BLaER1 treated with 17β-estradiol and CSF1 and Interleukin-3, amounts not matched to agents 10 nM and 100 nM (cell line): ENCODE data around the gene IFNLR1.

Experiments
- H3K27ac ChIP-seq, 11 experiments: shearing (Covaris generic); formaldehyde crosslinking; 2 replicates each; pipeline ENCODE4 v1.8.1; 2022
- H3K27me3 ChIP-seq, 11 experiments: shearing (Covaris generic); formaldehyde crosslinking; 2 replicates each; pipeline ENCODE4 v1.8.1; 2022
- H3K36me3 ChIP-seq, 11 experiments: shearing (Covaris generic); formaldehyde crosslinking; 2 replicates each; pipeline ENCODE4 v1.8.1; 2022
- H3K4me1 ChIP-seq, 10 experiments: shearing (Covaris generic); formaldehyde crosslinking; 2 replicates each; pipeline ENCODE4 v1.8.1; 2022
- H3K4me2 ChIP-seq, 11 experiments: shearing (Covaris generic); formaldehyde crosslinking; 2 replicates each; pipeline ENCODE4 v1.8.1; 2022
- H3K4me3 ChIP-seq, 10 experiments: shearing (Covaris generic); formaldehyde crosslinking; 2 replicates each; pipeline ENCODE4 v1.8.1; 2022
- H3K9ac ChIP-seq, 11 experiments: shearing (Covaris generic); formaldehyde crosslinking; 2 replicates each; pipeline ENCODE4 v1.8.1; 2022
- H3K9me3 ChIP-seq, 11 experiments: shearing (Covaris generic); formaldehyde crosslinking; replicated peaks in 1 of 11; 2 replicates each; pipeline ENCODE4 v1.8.1; 2022
- H4K20me1 ChIP-seq, 11 experiments: shearing (Covaris generic); formaldehyde crosslinking; 2 replicates each; pipeline ENCODE4 v1.8.1; 2022
- Cebpa-rat ChIP-seq, 11 experiments: shearing (Covaris generic); IDR thresholded peaks; 2 replicates each; pipeline ENCODE4 v1.8.1; 2022

Gene IFNLR1

GRCh38 chr1:24151175-24151533 is 35.9 kb downstream of the IFNLR1 start:
- Histone ChIP-seq H3K9ac (no peak overlapping the region; a peak in 1 of 22 replicates), H3K27ac (no peak overlapping the region), H3K36me3 (peaks cover 0 to 14% (median 8%) of the 10 kb centered on the region in 11 experiments; a peak in 11 of 22 replicates), H3K4me2 (peak overlapping the region in 10 of 11 experiments; percentile 59 to 97 (median 74); a peak in 14 of 22 replicates), H4K20me1 (peaks cover 0 to 6% (median 0%) of the 10 kb centered on the region in 11 experiments; a peak in 3 of 22 replicates), H3K9me3 (no peaks in the 10 kb centered on the region), H3K4me1 (peaks cover 10 to 35% (median 18%) of the 10 kb centered on the region in 10 experiments; a peak in 19 of 20 replicates), H3K27me3 (peaks cover 12 to 32% (median 24%) of the 10 kb centered on the region in 11 experiments), H3K4me3 (no peak overlapping the region)
- no peak for TF ChIP-seq Cebpa-rat (IDR thresholded peaks at IDR 0.05)

GRCh38 chr1:24150234-24151174 is 36.6 kb downstream of the IFNLR1 start:
- peak overlapping the region in 4 of 11 experiments; percentile 20 to 62 (median 37); a peak in 5 of 22 replicates for H3K27ac ChIP-seq
- H3K4me3 ChIP-seq = peak overlapping the region in 5 of 10 experiments; percentile 25 to 52 (median 37); a peak in 8 of 20 replicates
- H4K20me1 ChIP-seq = no peaks in the 10 kb centered on the region; a peak in 1 of 22 replicates
- peaks cover 0 to 7% (median 1%) of the 10 kb centered on the region in 11 experiments; a peak in 8 of 22 replicates for H3K36me3 ChIP-seq
- peaks cover 10 to 41% (median 22%) of the 10 kb centered on the region in 10 experiments for H3K4me1 ChIP-seq
- peak overlapping the region; percentile 59 to 97 (median 75) for H3K4me2 ChIP-seq
- no peak for TF ChIP-seq Cebpa-rat (IDR thresholded peaks at IDR 0.05)
- peaks cover 12 to 32% (median 24%) of the 10 kb centered on the region in 11 experiments for H3K27me3 ChIP-seq
- H3K9me3 ChIP-seq = no peaks in the 10 kb centered on the region
- peak overlapping the region in 9 of 11 experiments; percentile 12 to 61 (median 36); a peak in 12 of 22 replicates for H3K9ac ChIP-seq

DNA sequence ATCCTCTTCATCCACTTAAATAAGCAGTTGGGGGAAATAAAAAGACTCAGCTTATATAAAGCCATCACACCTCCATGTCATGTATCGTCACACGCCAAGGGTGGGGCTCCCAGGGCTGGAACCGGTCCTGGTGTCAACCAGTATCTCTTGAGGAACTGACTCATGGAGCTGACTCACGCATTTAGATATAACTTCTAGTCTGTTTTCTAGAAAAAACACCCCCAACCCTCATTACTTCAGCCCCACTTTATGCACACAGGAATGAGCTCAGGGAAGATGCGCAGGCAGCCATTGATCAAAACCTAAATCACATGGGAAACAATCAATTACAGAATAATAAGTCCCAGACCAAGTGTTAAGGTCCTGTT is 37.2 kb downstream of the IFNLR1 start:
- Histone ChIP-seq H3K27ac (peak overlapping the region in 4 of 11 experiments; percentile 20 to 62 (median 37); a peak in 5 of 22 replicates), H3K36me3 (peaks cover 0 to under 1% (median 0%) of the 10 kb centered on the region in 11 experiments; a peak in 4 of 22 replicates), H3K4me1 (peaks cover 10 to 47% (median 27%) of the 10 kb centered on the region in 10 experiments), H3K4me3 (peak overlapping the region in 4 of 10 experiments; percentile 36 to 52 (median 44); a peak in 7 of 20 replicates), H3K27me3 (peaks cover 12 to 32% (median 24%) of the 10 kb centered on the region in 11 experiments), H3K4me2 (peak overlapping the region; percentile 59 to 97 (median 75)), H3K9me3 (peaks cover 0 to 5% (median 4%) of the 10 kb centered on the region in 11 experiments; a peak in 12 of 22 replicates), H3K9ac (peak overlapping the region in 7 of 11 experiments; percentile 12 to 61 (median 39); a peak in 9 of 22 replicates), H4K20me1 (no peaks in the 10 kb centered on the region)
- TF ChIP-seq Cebpa-rat (IDR thresholded peaks at IDR 0.05) = no peak

DNA sequence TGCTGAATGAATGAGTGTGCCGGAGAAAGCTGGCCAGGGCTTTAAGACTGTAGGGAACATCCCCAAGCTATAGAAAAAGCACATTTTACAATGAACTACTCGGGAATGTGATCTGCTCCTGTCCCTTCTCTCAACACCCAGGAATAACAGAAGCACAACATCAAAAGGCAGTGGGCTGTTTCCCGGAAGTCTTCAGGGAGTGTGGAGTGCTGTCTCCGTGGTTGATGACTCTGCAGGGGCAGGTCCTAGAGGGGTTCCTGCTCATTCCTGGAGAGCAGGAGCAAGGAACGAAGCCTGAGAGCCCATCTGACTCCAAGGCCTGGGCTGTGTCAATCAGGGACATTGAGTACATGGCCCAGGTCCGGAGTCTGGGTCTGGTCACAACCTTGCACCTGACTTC is 39.3 kb downstream of the IFNLR1 start:
- H3K36me3 ChIP-seq = no peaks in the 10 kb centered on the region
- no peak for TF ChIP-seq Cebpa-rat (IDR thresholded peaks at IDR 0.05)
- peaks cover 12 to 32% (median 24%) of the 10 kb centered on the region in 11 experiments for H3K27me3 ChIP-seq

GRCh38 chr1:24147194-24147593 is 39.9 kb downstream of the IFNLR1 start:
- Histone ChIP-seq H3K4me3 (no peak overlapping the region), H3K4me1 (peaks cover 10 to 63% (median 43%) of the 10 kb centered on the region in 10 experiments), H3K4me2 (no peak overlapping the region), H3K9me3 (peaks cover 0 to 11% (median 8%) of the 10 kb centered on the region in 11 experiments; a peak in 12 of 22 replicates), H3K27ac (no peak overlapping the region), H3K27me3 (peaks cover 12 to 29% (median 21%) of the 10 kb centered on the region in 11 experiments), H3K9ac (no peak overlapping the region), H4K20me1 (no peaks in the 10 kb centered on the region), H3K36me3 (no peaks in the 10 kb centered on the region)
- no peak for TF ChIP-seq Cebpa-rat (IDR thresholded peaks at IDR 0.05)

More for the DNA sequence above, 39.3 kb downstream of the IFNLR1 start:
- Histone ChIP-seq H3K9ac (no peak overlapping the region), H3K4me2 (no peak overlapping the region), H3K4me3 (no peak overlapping the region), H3K9me3 (peaks cover 0 to 11% (median 8%) of the 10 kb centered on the region in 11 experiments; a peak in 12 of 22 replicates), H3K4me1 (peaks cover 10 to 63% (median 43%) of the 10 kb centered on the region in 10 experiments), H3K27ac (no peak overlapping the region), H4K20me1 (no peaks in the 10 kb centered on the region)

- Histone ChIP-seq H3K36me3 (no peaks in the 10 kb centered on the region), H3K9ac (0 out of 22 replicates have a peak within 1 kb of the TSS, but pooled peaks of 1 of the 11 experiments have one; percentile 7), H3K4me1 (peaks cover 0 to 33% (median 26%) of the 10 kb centered on the region in 10 experiments; a peak in 17 of 20 replicates), H3K4me3 (no peak within 1 kb of the TSS), H3K27me3 (no peaks in the 10 kb centered on the region), H3K4me2 (peak within 1 kb of the TSS in 9 of 11 experiments; percentile 32 to 64 (median 44); a peak in 17 of 22 replicates), H3K9me3 (peaks cover 6 to 25% (median 15%) of the 10 kb centered on the region in 11 experiments; a peak in 18 of 22 replicates), H4K20me1 (no peaks in the 10 kb centered on the region), H3K27ac (peak within 1 kb of the TSS in 1 of 11 experiments; percentile 9; a peak in 1 of 22 replicates)
- TF ChIP-seq Cebpa-rat (IDR thresholded peaks at IDR 0.05) = no peak
These were observed 44.2 kb downstream of the IFNLR1 start, which contains the start of gene IL22RA1 for GRCh38 chr1:24142546-24143534. TSS of gene IL22RA1 (minus strand) at chr1:24143140. CDS start at chr1:24143082, 58 bp downstream.

DNA sequence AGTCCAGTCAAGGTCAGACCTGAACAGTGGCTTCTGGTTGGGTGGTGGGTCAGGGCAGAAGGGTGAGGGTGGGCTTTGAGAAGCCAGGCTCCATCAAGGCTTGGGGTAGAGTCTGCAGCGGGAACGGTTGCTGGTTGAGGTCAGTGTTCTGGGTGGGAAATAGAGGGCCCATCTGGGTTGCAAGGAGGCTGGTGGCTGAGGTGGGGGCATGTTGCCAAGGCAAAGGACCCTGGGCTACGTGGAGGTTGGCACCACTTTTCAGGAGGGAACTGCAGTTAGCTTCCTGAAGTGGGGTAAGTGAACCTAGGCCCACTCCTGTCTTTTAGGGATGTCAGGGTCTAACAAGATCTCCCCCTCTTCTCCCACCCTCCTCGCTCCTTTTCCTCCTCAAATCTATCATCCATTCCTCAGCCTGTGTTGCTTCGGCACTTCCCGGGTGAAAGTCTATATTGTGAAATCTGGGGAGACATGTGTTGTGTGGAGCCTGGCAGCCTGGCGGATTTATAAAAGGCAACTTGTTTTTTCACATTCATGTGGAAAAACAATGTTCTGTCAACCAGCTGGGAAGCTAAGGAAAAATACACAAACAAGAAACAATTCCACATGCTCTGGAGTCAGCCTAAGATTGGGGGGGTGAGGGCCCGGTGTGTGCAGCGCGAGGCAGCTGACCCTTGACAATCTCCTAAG is 45.6 kb downstream of the IFNLR1 start:
- H3K27ac ChIP-seq = no peak overlapping the region
- TF ChIP-seq Cebpa-rat (IDR thresholded peaks at IDR 0.05) = no peak
- H3K4me3 ChIP-seq = no peak overlapping the region
- no peaks in the 10 kb centered on the region for H4K20me1 ChIP-seq
- H3K4me2 ChIP-seq = no peak overlapping the region
- no peaks in the 10 kb centered on the region for H3K27me3 ChIP-seq
- no peak overlapping the region for H3K9ac ChIP-seq
- H3K4me1 ChIP-seq = peaks cover 0 to 33% (median 26%) of the 10 kb centered on the region in 10 experiments; a peak in 17 of 20 replicates
- peaks cover 6 to 27% (median 15%) of the 10 kb centered on the region in 11 experiments; a peak in 18 of 22 replicates for H3K9me3 ChIP-seq
- H3K36me3 ChIP-seq = no peaks in the 10 kb centered on the region
